HL-60 (cell line): ENCODE data around the gene PARD3.

ENCODE experiments used
- DNase-seq, 2 experiments: peaks; one replicate each; pipeline ENCODE4 v3.0.0-alpha.2; 2010 to 2020; ENCODE audit warnings: low read depth in 1 of 2, low spot score in 1 of 2
- H3K27ac ChIP-seq: fragments of 250-450 bp; sonication (Bioruptor Pico); replicated peaks from 2 replicates; pipeline ENCODE4 v1.5.1; 2020; ENCODE audit warnings: mild to moderate bottlenecking, moderate library complexity
- H3K27me3 ChIP-seq: fragments of 250-450 bp; sonication (Bioruptor Pico); 2 replicates; pipeline ENCODE4 v1.5.1; 2021; ENCODE audit warnings: mild to moderate bottlenecking, moderate library complexity; ENCODE audit not compliant: insufficient read depth, poor library complexity, severe bottlenecking
- H3K4me3 ChIP-seq: replicated peaks from 2 replicates; pipeline ENCODE4 v1.5.1; 2011; ENCODE audit warnings: mild to moderate bottlenecking, control low read depth, low read length; ENCODE audit not compliant: insufficient read depth
- GABPA ChIP-seq: IDR thresholded peaks from 2 replicates; pipeline ENCODE4 v1.6.1; 2012; ENCODE audit warnings: low read depth
- POLR2AphosphoS5 ChIP-seq: IDR thresholded peaks from 2 replicates; pipeline ENCODE4 v1.6.1; 2012; ENCODE audit warnings: low read depth
- SPI1 ChIP-seq: IDR thresholded peaks from 2 replicates; pipeline ENCODE4 v1.6.1; 2012; ENCODE audit warnings: low read depth, mild to moderate bottlenecking, borderline replicate concordance
- TF ChIP-seq, protein P1 (sequence below): IDR thresholded peaks from 2 replicates; pipeline ENCODE4 v1.6.1; 2012; ENCODE audit warnings: low read depth; ENCODE audit not compliant: insufficient replicate concordance
- TF ChIP-seq, protein P2 (sequence below): IDR thresholded peaks from one replicate; pipeline ENCODE4 v1.5.1; 2011; ENCODE audit warnings: low read length, control low read depth, inconsistent platforms; ENCODE audit not compliant: insufficient read depth

The PARD3 gene

GRCh38 chr10:34405611-34406462 lies 409.3 kb downstream of the PARD3 start:
- Histone ChIP-seq H3K4me3 (no peak overlapping the region), H3K27ac (no peak overlapping the region), H3K27me3 (no peaks in the 10 kb centered on the region)
- TF ChIP-seq SPI1 = no peak
- TF ChIP-seq, protein P1, sequence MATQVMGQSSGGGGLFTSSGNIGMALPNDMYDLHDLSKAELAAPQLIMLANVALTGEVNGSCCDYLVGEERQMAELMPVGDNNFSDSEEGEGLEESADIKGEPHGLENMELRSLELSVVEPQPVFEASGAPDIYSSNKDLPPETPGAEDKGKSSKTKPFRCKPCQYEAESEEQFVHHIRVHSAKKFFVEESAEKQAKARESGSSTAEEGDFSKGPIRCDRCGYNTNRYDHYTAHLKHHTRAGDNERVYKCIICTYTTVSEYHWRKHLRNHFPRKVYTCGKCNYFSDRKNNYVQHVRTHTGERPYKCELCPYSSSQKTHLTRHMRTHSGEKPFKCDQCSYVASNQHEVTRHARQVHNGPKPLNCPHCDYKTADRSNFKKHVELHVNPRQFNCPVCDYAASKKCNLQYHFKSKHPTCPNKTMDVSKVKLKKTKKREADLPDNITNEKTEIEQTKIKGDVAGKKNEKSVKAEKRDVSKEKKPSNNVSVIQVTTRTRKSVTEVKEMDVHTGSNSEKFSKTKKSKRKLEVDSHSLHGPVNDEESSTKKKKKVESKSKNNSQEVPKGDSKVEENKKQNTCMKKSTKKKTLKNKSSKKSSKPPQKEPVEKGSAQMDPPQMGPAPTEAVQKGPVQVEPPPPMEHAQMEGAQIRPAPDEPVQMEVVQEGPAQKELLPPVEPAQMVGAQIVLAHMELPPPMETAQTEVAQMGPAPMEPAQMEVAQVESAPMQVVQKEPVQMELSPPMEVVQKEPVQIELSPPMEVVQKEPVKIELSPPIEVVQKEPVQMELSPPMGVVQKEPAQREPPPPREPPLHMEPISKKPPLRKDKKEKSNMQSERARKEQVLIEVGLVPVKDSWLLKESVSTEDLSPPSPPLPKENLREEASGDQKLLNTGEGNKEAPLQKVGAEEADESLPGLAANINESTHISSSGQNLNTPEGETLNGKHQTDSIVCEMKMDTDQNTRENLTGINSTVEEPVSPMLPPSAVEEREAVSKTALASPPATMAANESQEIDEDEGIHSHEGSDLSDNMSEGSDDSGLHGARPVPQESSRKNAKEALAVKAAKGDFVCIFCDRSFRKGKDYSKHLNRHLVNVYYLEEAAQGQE = no peak
- TF ChIP-seq, protein P2, sequence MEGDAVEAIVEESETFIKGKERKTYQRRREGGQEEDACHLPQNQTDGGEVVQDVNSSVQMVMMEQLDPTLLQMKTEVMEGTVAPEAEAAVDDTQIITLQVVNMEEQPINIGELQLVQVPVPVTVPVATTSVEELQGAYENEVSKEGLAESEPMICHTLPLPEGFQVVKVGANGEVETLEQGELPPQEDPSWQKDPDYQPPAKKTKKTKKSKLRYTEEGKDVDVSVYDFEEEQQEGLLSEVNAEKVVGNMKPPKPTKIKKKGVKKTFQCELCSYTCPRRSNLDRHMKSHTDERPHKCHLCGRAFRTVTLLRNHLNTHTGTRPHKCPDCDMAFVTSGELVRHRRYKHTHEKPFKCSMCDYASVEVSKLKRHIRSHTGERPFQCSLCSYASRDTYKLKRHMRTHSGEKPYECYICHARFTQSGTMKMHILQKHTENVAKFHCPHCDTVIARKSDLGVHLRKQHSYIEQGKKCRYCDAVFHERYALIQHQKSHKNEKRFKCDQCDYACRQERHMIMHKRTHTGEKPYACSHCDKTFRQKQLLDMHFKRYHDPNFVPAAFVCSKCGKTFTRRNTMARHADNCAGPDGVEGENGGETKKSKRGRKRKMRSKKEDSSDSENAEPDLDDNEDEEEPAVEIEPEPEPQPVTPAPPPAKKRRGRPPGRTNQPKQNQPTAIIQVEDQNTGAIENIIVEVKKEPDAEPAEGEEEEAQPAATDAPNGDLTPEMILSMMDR = no peak
- no peak for TF ChIP-seq POLR2AphosphoS5
- TF ChIP-seq GABPA = no peak
- no peak for DNase-seq

- TF ChIP-seq GABPA = no peak
- TF ChIP-seq, protein P2 = no peak
- no peak for DNase-seq
- H3K27ac ChIP-seq = no peak overlapping the region
Measured at GRCh38 chr10:34403512-34403911, 411.6 kb downstream of the PARD3 start.

DNA sequence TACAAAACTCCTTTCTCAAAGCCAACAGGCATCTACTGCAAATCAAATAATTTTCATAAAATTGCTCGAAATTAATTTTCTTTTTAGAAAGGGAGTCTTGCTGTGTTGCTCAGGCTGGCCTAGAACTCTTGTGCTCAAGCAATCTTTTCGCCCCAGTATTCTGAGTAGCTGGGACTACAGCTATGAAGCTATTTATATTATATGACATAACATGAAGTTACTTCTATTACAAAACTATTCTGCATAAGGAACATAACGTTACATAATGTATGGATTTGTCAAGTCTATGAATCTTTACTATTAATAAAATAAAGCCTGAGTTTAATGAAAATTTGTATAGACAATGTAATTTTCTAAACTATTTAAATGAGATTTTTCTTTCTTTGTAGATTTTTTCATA lies 415.0 kb downstream of the PARD3 start:
- no peaks in the 10 kb centered on the region for H3K27me3 ChIP-seq
- DNase-seq = no peak
- no peak overlapping the region for H3K4me3 ChIP-seq
- H3K27ac ChIP-seq = no peak overlapping the region
- TF ChIP-seq GABPA (no peak), SPI1 (no peak), POLR2AphosphoS5 (no peak)
- TF ChIP-seq, protein P1 = no peak
- TF ChIP-seq, protein P2 = no peak

More at GRCh38 chr10:34403512-34403911, 411.6 kb downstream of the PARD3 start:
- Histone ChIP-seq H3K27me3 (no peaks in the 10 kb centered on the region), H3K4me3 (no peak overlapping the region)

- TF ChIP-seq, protein P2 = no peak
- TF ChIP-seq POLR2AphosphoS5 (no peak), GABPA (no peak), SPI1 (no peak)
- TF ChIP-seq, protein P1 = no peak
- no peak overlapping the region for H3K4me3 ChIP-seq
- H3K27ac ChIP-seq = no peak overlapping the region
- H3K27me3 ChIP-seq = no peaks in the 10 kb centered on the region
- DNase-seq = no peak
Measured at GRCh38 chr10:34399013-34399412, 416.1 kb downstream of the PARD3 start.
